CMK (cell line): Measurements from ENCODE around the gene MFSD8.
"Not testable (repeated sequence)": the region's sequence is repeated elsewhere in the genome, so short reads cannot be mapped to it uniquely, and the experiment has no call there.

ENCODE experiments used
- DNase-seq: peaks from one replicate; pipeline ENCODE4 v3.0.0-alpha.2; 2010; ENCODE audit warnings: low read depth

The MFSD8 gene

DNA sequence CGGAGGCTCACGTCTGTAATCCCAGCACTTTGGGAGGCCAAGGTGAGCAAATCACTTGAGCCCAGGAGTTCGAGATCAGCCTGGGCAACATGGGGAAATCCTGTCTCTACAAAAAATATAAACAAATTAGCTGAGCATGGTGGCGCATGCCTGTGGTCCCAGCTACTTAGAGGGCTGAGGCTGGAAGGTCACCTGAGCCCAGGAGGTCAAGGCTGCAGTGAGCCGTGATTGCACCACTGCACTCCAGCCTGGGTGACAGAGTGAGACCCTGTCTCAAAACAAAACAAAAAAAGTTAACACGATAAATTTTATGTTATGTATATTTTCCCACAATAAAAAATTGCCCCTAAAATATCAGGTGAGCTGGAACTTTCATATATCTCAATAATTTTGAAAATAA lies 33.1 kb downstream of the MFSD8 start:
- DNase-seq = not testable (repeated sequence)

DNA sequence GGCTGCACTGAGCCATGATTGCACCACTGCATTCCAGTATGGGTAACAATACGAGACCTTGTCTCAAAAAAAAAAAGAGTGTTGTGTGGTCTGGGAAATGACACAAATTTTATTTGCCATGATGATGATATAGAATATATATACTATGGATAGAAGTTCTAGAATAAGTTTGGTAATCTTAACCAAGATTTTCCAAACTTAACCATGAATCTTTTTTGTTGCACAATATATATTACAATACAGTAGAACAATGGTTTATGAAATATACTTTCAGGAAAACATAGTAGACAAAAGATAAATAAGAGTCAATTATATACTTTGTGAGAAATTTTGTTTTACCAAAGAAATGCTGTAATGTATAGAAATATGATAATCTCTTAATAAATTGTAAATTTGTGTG lies 34.8 kb downstream of the MFSD8 start:
- no peak for DNase-seq

GRCh38 chr4:127925720-127926119 lies 39.3 kb downstream of the MFSD8 start:
- not testable (repeated sequence) for DNase-seq

GRCh38 chr4:127922226-127922625 lies 42.7 kb downstream of the MFSD8 start:
- DNase-seq = no peak

DNA sequence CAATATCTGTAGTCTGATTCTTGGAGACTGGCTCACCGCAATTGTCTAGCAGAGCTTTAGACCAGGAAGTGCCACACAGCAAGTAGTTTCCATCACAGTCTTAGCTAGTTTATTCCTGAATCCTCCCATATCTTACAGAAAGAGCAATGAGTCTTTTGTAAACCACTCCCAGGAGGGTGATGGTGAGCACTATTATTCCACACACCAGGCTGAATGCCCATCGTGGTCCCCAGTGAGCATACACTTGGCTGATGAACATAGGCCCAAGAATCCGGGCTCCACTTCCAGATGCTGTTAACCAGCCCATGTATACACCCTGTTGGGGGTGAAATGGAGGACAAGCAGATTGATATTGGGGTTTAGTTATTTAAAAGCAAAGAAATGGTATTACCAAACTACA lies 44.5 kb downstream of the MFSD8 start:
- DNase-seq = no peak

DNA sequence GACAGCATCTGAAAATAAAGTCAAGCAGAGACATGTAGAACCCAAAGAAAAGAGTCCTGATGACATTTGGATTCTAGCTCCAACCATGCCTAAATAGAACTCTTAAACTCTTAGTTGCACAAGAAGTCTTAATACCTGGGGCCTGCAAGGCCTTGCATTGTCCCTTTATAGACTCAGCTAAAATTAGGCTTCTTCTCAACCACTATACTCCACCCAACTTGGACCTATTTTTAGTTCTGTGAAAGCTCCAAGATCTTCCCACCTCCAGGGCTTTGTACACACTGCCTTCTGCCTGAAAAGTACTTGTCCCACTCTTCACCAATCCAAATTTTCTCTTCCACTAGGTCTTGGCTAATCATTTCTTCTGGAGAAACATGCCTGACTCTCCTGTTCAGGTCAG lies 47.8 kb downstream of the MFSD8 start:
- no peak for DNase-seq

GRCh38 chr4:127916512-127916911 lies 48.5 kb downstream of the MFSD8 start:
- no peak for DNase-seq

GRCh38 chr4:127905029-127905428 lies 59.9 kb downstream of the MFSD8 start:
- no peak for DNase-seq

GRCh38 chr4:127899682-127900081 lies 65.3 kb downstream of the MFSD8 start:
- not testable (repeated sequence) for DNase-seq

GRCh38 chr4:127896528-127896927 lies 68.4 kb downstream of the MFSD8 start:
- no peak for DNase-seq

- DNase-seq = no peak
Measured at GRCh38 chr4:127896069-127896468, 68.9 kb downstream of the MFSD8 start.

DNA sequence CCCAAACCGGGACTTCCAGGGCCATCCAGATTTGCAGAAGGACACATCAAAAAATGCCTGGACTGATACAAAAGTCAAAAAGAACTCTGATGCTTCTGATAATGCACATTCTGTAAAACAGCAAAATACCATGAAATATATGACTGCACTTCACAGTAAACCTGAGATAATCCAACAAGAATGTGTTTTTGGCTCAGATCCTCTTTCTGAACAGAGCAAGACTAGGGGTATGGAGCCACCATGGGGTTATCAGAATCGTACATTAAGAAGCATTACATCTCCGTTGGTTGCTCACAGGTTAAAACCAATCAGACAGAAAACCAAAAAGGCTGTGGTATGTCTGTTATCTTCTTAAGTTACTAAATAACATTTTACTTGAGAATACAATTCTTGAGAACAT lies 75.1 kb downstream of the MFSD8 start:
- DNase-seq = no peak

DNA sequence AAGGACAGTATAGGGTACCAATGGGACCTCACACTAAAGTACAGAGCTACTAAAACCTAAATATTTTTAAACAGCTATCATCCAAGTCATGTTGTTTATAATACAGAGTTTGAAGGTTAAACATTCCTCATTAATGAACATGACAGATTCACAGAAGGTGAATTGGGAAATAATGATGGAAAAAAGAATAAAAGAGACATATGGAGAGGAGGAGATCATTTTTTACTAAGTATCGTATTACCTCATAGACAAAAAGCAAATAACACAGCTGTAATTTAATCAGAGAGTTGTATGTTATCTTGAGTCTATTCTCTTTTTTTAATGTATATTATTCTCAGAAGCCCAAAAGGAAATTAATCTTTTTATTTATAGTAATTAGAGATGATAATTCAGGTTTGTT lies 76.4 kb downstream of the MFSD8 start:
- no peak for DNase-seq

- DNase-seq = no peak
Measured at GRCh38 chr4:127881563-127881864, 83.5 kb downstream of the MFSD8 start.

- DNase-seq = peak; percentile 92
Measured at GRCh38 chr4:127880763-127881562, 84.0 kb downstream of the MFSD8 start, which contains the start of gene PLK4. Gene PLK4, plus strand, starts transcription at chr4:127880893. Its CDS starts 242 bp downstream, at chr4:127881135.

DNA sequence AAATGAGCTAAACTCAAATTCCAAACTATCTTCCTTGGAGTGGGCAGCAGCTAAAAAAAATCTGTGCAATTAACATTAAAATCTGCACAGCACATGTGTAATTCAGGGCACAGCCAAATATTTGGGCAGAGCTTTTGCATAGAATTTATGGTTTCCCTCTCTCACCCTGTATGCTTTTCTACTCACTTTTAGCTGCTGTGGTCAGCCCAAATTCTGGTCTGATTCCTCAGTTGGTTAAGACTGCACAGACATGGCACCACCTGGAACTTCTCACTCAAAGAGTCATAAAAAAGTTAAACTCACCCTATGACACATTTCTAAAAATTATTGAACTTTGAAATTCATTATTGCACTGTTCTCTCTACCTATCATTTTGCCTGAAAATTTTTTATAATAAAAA lies 89.2 kb downstream of the MFSD8 start:
- no peak for DNase-seq

- no peak for DNase-seq
Measured at GRCh38 chr4:127870688-127871087, 94.3 kb downstream of the MFSD8 start.

DNA sequence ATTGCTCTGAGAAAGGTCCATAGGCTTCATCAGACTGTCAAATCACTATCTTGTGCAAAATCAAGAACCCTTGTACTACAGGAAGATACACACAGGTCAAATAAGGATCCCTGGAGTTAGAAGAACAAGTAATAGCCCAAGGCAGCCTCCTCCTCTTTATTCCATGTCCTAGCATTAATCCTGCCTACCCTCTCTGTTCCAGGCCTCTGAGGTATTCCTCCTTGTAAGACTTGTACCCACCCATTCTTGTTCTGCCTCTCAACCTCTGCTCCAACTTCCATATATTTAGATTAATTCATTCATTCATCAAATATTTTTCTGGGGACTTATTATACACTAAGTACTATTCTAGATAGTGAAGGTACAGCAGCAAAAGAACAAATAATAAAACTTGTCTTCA lies 94.7 kb downstream of the MFSD8 start:
- DNase-seq = no peak

GRCh38 chr4:127868196-127868595 lies 96.8 kb downstream of the MFSD8 start:
- no peak for DNase-seq
